WTC11 (cell line): Measurements from ENCODE around the gene C3orf22. TPM values are rescaled to one million over a fixed set of nuclear protein-coding genes. Genes with fewer than 3 reads are reported as not detected.

Experiments
- ATAC-seq: fragments of 200-7000 bp; cut with Tn5 transposase; 2 replicates; pipeline ENCODE4 v1.10.0; 2021; ENCODE audit warnings: mild to moderate bottlenecking, moderate library complexity
- CTCF ChIA-PET: fragments of 300-600 bp; sonication (Branson Sonifier 250); formaldehyde crosslinking; loops from one replicate; lab custom pipeline; 2021; ENCODE audit warnings: antibody characterized with exemption; lab: Charles Lee
- POLR2A ChIA-PET: fragments of 350-600 bp; sonication (Branson Sonifier 250); formaldehyde crosslinking; loops from one replicate; lab custom pipeline; 2021; ENCODE audit warnings: antibody characterized with exemption; lab: Charles Lee
- DNase-seq: peaks from one replicate; pipeline ENCODE4 v3.0.0; 2021; ENCODE audit warnings: low spot score
- H3K27ac Mint-ChIP-seq: 2 replicates; pipeline ENCODE4 v1.8.0; 2021; ENCODE audit warnings: mixed read lengths
- H3K27me3 Mint-ChIP-seq: 2 replicates; pipeline ENCODE4 v1.8.0; 2021; ENCODE audit warnings: low read depth, mild to moderate bottlenecking, moderate library complexity, mixed read lengths
- H3K36me3 Mint-ChIP-seq: 2 replicates; pipeline ENCODE4 v1.8.0; 2021; ENCODE audit warnings: mixed read lengths
- H3K4me1 Mint-ChIP-seq: 2 replicates; pipeline ENCODE4 v1.8.0; 2022; ENCODE audit warnings: mixed read lengths
- H3K4me3 Mint-ChIP-seq: 2 replicates; pipeline ENCODE4 v1.8.0; 2021; ENCODE audit warnings: mild to moderate bottlenecking, moderate library complexity, mixed read lengths
- H3K9me3 Mint-ChIP-seq: 2 replicates; pipeline ENCODE4 v1.8.0; 2021; ENCODE audit warnings: mixed read lengths
- AR ChIP-seq: fragments of 250-450 bp; sonication (Bioruptor Pico); IDR thresholded peaks from 2 replicates; pipeline ENCODE4 v1.9.0; 2021; ENCODE audit warnings: mild to moderate bottlenecking
- ATF1 ChIP-seq: sonication (generic); formaldehyde crosslinking; IDR thresholded peaks from 2 replicates; pipeline ENCODE4 v1.8.1; 2023; ENCODE audit warnings: mild to moderate bottlenecking, moderate library complexity, missing genetic modification reagents
- E2F1 ChIP-seq: sonication (generic); formaldehyde crosslinking; IDR thresholded peaks from 2 replicates; pipeline ENCODE4 v1.8.0; 2022; ENCODE audit warnings: mild to moderate bottlenecking, missing genetic modification reagents
- EMX1 ChIP-seq: fragments of 250-450 bp; sonication (Bioruptor Pico); IDR thresholded peaks from 2 replicates; pipeline ENCODE4 v1.8.0; 2021; ENCODE audit warnings: mild to moderate bottlenecking
- ETV6 ChIP-seq: sonication (generic); formaldehyde crosslinking; IDR thresholded peaks from 2 replicates; pipeline ENCODE4 v1.8.1; 2022; ENCODE audit warnings: mild to moderate bottlenecking, missing genetic modification reagents
- FOXK1 ChIP-seq: sonication (generic); formaldehyde crosslinking; IDR thresholded peaks from 2 replicates; pipeline ENCODE4 v1.8.0; 2022; ENCODE audit warnings: mild to moderate bottlenecking, moderate library complexity, missing genetic modification reagents
- FOXP1 ChIP-seq: sonication (generic); formaldehyde crosslinking; IDR thresholded peaks from 2 replicates; pipeline ENCODE4 v1.8.0; 2022; ENCODE audit warnings: missing genetic modification reagents, mild to moderate bottlenecking, moderate library complexity, borderline replicate concordance
- HMGA2 ChIP-seq: fragments of 250-450 bp; sonication (Bioruptor Pico); IDR thresholded peaks from 2 replicates; pipeline ENCODE4 v1.4.0; 2021; ENCODE audit warnings: mild to moderate bottlenecking, moderate library complexity
- IRF1 ChIP-seq: sonication (generic); formaldehyde crosslinking; IDR thresholded peaks from 2 replicates; pipeline ENCODE4 v1.8.0; 2023; ENCODE audit warnings: missing genetic modification reagents
- JUN ChIP-seq: sonication (generic); formaldehyde crosslinking; IDR thresholded peaks from 2 replicates; pipeline ENCODE4 v1.8.0; 2023; ENCODE audit warnings: mild to moderate bottlenecking, missing genetic modification reagents
- MLX ChIP-seq: sonication (generic); formaldehyde crosslinking; IDR thresholded peaks from 2 replicates; pipeline ENCODE4 v1.8.1; 2023; ENCODE audit warnings: mild to moderate bottlenecking, missing genetic modification reagents, moderate library complexity
- NFE2L1 ChIP-seq: sonication (generic); formaldehyde crosslinking; IDR thresholded peaks from 2 replicates; pipeline ENCODE4 v1.8.1; 2023; ENCODE audit warnings: missing genetic modification reagents
- NR3C1 ChIP-seq: sonication (generic); formaldehyde crosslinking; conservative IDR thresholded peaks from 2 replicates; pipeline ENCODE4 v1.8.1; 2023; ENCODE audit warnings: low read depth, mild to moderate bottlenecking, missing genetic modification reagents
- PRDM15 ChIP-seq: sonication (generic); formaldehyde crosslinking; IDR thresholded peaks from 2 replicates; pipeline ENCODE4 v1.8.0; 2022; ENCODE audit warnings: missing genetic modification reagents
- SOX15 ChIP-seq: fragments of 250-450 bp; sonication (Bioruptor Pico); IDR thresholded peaks from 2 replicates; pipeline ENCODE4 v1.9.0; 2021; ENCODE audit warnings: mild to moderate bottlenecking
- USF1 ChIP-seq: sonication (generic); formaldehyde crosslinking; IDR thresholded peaks from 2 replicates; pipeline ENCODE4 v1.8.0; 2022; ENCODE audit warnings: mild to moderate bottlenecking, missing genetic modification reagents
- ZNF219 ChIP-seq: sonication (generic); formaldehyde crosslinking; IDR thresholded peaks from 2 replicates; pipeline ENCODE4 v1.8.0; 2023; ENCODE audit warnings: missing genetic modification reagents, mild to moderate bottlenecking, borderline replicate concordance
- ZNF532 ChIP-seq: fragments of 250-450 bp; sonication (Bioruptor Pico); IDR thresholded peaks from 2 replicates; pipeline ENCODE4 v1.9.0; 2021; ENCODE audit warnings: mild to moderate bottlenecking, borderline replicate concordance
- total RNA-seq: library from RNA; stranded (reverse); gene quantifications from 3 replicates; pipeline ENCODE4 v1.2.3, GENCODE V29; 2021

C3orf22 gene
- total RNA-seq, 1 experiment from 2014 or later, result not detected

GRCh38 chr3:126545544-126545943 is 13.2 kb downstream of the C3orf22 start:
- no peaks in the 10 kb centered on the region for H3K36me3 Mint-ChIP-seq
- H3K27ac Mint-ChIP-seq, result no peak overlapping the region
- CTCF ChIA-PET, result no interaction called here
- H3K4me1 Mint-ChIP-seq, result peaks cover 36% of the 10 kb centered on the region
- no peaks in the 10 kb centered on the region for H3K9me3 Mint-ChIP-seq
- ATAC-seq (no peak), DNase-seq (peak; percentile 2)
- H3K4me3 Mint-ChIP-seq, result no peak overlapping the region
- no peaks in the 10 kb centered on the region; the same call in 1 of the 2 replicates for H3K27me3 Mint-ChIP-seq
- POLR2A ChIA-PET, result no interaction called here
- TF ChIP-seq E2F1, result no peak
- TF ChIP-seq ATF1 (CRISPR knock-in tag), result no peak
- TF ChIP-seq HMGA2 (CRISPR knock-in tag), result no peak

- Mint-ChIP-seq H3K4me1 (peaks cover 29% of the 10 kb centered on the region), H3K27me3 (no peaks in the 10 kb centered on the region; the same call in 1 of the 2 replicates)
- no peak for TF ChIP-seq IRF1
- no peak for TF ChIP-seq FOXK1 (CRISPR knock-in tag)
- TF ChIP-seq AR, result no peak
- no peak for TF ChIP-seq ETV6
- no peak for TF ChIP-seq MLX (CRISPR knock-in tag)
- no peak for TF ChIP-seq ZNF219
- no peak for TF ChIP-seq SOX15
- TF ChIP-seq ZNF532 (CRISPR knock-in tag), result no peak
- no peak for TF ChIP-seq NR3C1 (CRISPR knock-in tag)
- TF ChIP-seq USF1 (CRISPR knock-in tag), result no peak
- no peak for TF ChIP-seq JUN (CRISPR knock-in tag)
- TF ChIP-seq NFE2L1, result no peak
- no peak for TF ChIP-seq PRDM15 (CRISPR knock-in tag)
- no peak for TF ChIP-seq FOXP1 (CRISPR knock-in tag)
- no peak for TF ChIP-seq EMX1
- TF ChIP-seq, all 79 proteins: peak for 0
- H3K36me3 Mint-ChIP-seq, result no peaks in the 10 kb centered on the region
- CTCF ChIA-PET, result no interaction called here
- no peak for ATAC-seq
- H3K27ac Mint-ChIP-seq, result no peak overlapping the region
- no peak overlapping the region for H3K4me3 Mint-ChIP-seq
- peak; percentile 6 for DNase-seq
- POLR2A ChIA-PET, result no interaction called here
- H3K9me3 Mint-ChIP-seq, result no peaks in the 10 kb centered on the region
These were observed 14.0 kb downstream of the C3orf22 start for GRCh38 chr3:126544596-126545281.
